Neuronal stem cell (in vitro differentiated cells): Measurements from ENCODE around the gene TUBGCP2.

Source experiments
- DNase-seq: peaks from one replicate; pipeline ENCODE4 v3.0.0-alpha.2; 2013; ENCODE audit warnings: low spot score
- H2AFZ ChIP-seq: one replicate; pipeline ENCODE4 v1.6.1; 2013; ENCODE audit warnings: mild to moderate bottlenecking, low read length, inconsistent platforms
- H2AK5ac ChIP-seq: 2 replicates; pipeline ENCODE4 v1.6.1; 2013; ENCODE audit warnings: low read depth, mild to moderate bottlenecking, inconsistent platforms, low read length, moderate library complexity, mixed read lengths
- H2BK120ac ChIP-seq: 2 replicates; pipeline ENCODE4 v1.6.1; 2013; ENCODE audit warnings: low read depth, mild to moderate bottlenecking, inconsistent platforms, low read length, moderate library complexity, mixed read lengths
- H2BK12ac ChIP-seq: one replicate; pipeline ENCODE4 v1.6.1; 2013; ENCODE audit warnings: low read length, inconsistent platforms
- H2BK15ac ChIP-seq: 2 replicates; pipeline ENCODE4 v1.6.1; 2013; ENCODE audit warnings: mild to moderate bottlenecking, low read length, inconsistent platforms, mixed read lengths
- H2BK5ac ChIP-seq: one replicate; pipeline ENCODE4 v1.6.1; 2013; ENCODE audit warnings: inconsistent platforms, mild to moderate bottlenecking, low read length, moderate library complexity
- H3K14ac ChIP-seq: one replicate; pipeline ENCODE4 v1.6.1; 2013; ENCODE audit warnings: low read length, inconsistent platforms
- H3K18ac ChIP-seq: 2 replicates; pipeline ENCODE4 v1.6.1; 2013; ENCODE audit warnings: low read length, inconsistent platforms
- H3K23ac ChIP-seq: 2 replicates; pipeline ENCODE4 v1.6.1; 2013; ENCODE audit warnings: low read depth, mild to moderate bottlenecking, mixed read lengths, low read length, inconsistent platforms; ENCODE audit not compliant: poor library complexity
- H3K27ac ChIP-seq: replicated peaks from 3 replicates; pipeline ENCODE4 v1.5.1; 2013; ENCODE audit warnings: low read length, inconsistent platforms
- H3K27me3 ChIP-seq, 3 experiments: 2 replicates each; pipeline ENCODE4 v1.6.1; 2013; ENCODE audit warnings: low read length in 3 of 3, mild to moderate bottlenecking in 2 of 3, inconsistent platforms in 1 of 3, low read depth in 1 of 3, mixed read lengths in 1 of 3, moderate library complexity in 1 of 3; ENCODE audit not compliant: control insufficient read depth in 3 of 3, insufficient read depth in 3 of 3
- H3K36me3 ChIP-seq, 2 donors: replicated peaks in 1 of 2; 2 replicates each; pipeline ENCODE4 v1.6.1; 2013; ENCODE audit warnings: low read length in 2 of 2; ENCODE audit not compliant: control insufficient read depth in 2 of 2, insufficient read depth in 2 of 2
- H3K4ac ChIP-seq: 2 replicates; pipeline ENCODE4 v1.6.1; 2013; ENCODE audit warnings: inconsistent platforms, mild to moderate bottlenecking, low read length, moderate library complexity
- H3K4me1 ChIP-seq, 2 donors: 1 replicate in 1 of 2; 2 replicates in 1 of 2; pipeline ENCODE4 v1.6.1; 2013; ENCODE audit warnings: low read length in 2 of 2, low read depth in 1 of 2; ENCODE audit not compliant: control insufficient read depth in 2 of 2, insufficient read depth in 1 of 2
- H3K4me2 ChIP-seq: one replicate; pipeline ENCODE4 v1.6.1; 2013; ENCODE audit warnings: mild to moderate bottlenecking, low read length, inconsistent platforms; ENCODE audit not compliant: insufficient read depth, poor library complexity, severe bottlenecking
- H3K4me3 ChIP-seq, 2 donors: 2 replicates each; pipeline ENCODE4 v1.5.1; 2013; ENCODE audit warnings: low read length in 2 of 2, mild to moderate bottlenecking in 2 of 2, inconsistent platforms in 1 of 2, moderate library complexity in 1 of 2
- H3K79me1 ChIP-seq: one replicate; pipeline ENCODE4 v1.6.1; 2013; ENCODE audit warnings: low read depth, mild to moderate bottlenecking, inconsistent platforms, low read length, moderate library complexity
- H3K9ac ChIP-seq: one replicate; pipeline ENCODE4 v1.6.1; 2013; ENCODE audit warnings: mild to moderate bottlenecking, low read depth, low read length, inconsistent platforms; ENCODE audit not compliant: poor library complexity
- H3K9me3 ChIP-seq, 2 donors: replicated peaks in 1 of 2; 2 replicates each; pipeline versions ENCODE3 to v1.6.1; 2013; ENCODE audit warnings: low read length in 2 of 2, mild to moderate bottlenecking in 2 of 2, inconsistent platforms in 1 of 2, low read depth in 1 of 2, mixed read lengths in 1 of 2, moderate library complexity in 1 of 2; ENCODE audit not compliant: control insufficient read depth in 2 of 2, insufficient read depth in 1 of 2
- H4K8ac ChIP-seq: one replicate; pipeline ENCODE4 v1.6.1; 2013; ENCODE audit warnings: low read depth, mild to moderate bottlenecking, inconsistent platforms, low read length, moderate library complexity
- H4K91ac ChIP-seq: one replicate; pipeline ENCODE4 v1.6.1; 2013; ENCODE audit warnings: low read length, low read depth, mild to moderate bottlenecking, inconsistent platforms; ENCODE audit not compliant: poor library complexity
- WGBS, 2 donors: extraction: QIAGEN DNeasy Blood & Tissue Kit; methylation state at CpG; one replicate each; pipeline ENCODE4 v1.1.7; 2013; ENCODE audit warnings: missing lambda C conversion rate in 2 of 2, mixed read lengths in 1 of 2; ENCODE audit not compliant: insufficient read length in 2 of 2, insufficient replicate concordance in 1 of 2; ENCODE audit errors: extremely low coverage in 2 of 2; 5-methylcytosine and 5-hydroxymethylcytosine counted together

TUBGCP2 gene

DNA sequence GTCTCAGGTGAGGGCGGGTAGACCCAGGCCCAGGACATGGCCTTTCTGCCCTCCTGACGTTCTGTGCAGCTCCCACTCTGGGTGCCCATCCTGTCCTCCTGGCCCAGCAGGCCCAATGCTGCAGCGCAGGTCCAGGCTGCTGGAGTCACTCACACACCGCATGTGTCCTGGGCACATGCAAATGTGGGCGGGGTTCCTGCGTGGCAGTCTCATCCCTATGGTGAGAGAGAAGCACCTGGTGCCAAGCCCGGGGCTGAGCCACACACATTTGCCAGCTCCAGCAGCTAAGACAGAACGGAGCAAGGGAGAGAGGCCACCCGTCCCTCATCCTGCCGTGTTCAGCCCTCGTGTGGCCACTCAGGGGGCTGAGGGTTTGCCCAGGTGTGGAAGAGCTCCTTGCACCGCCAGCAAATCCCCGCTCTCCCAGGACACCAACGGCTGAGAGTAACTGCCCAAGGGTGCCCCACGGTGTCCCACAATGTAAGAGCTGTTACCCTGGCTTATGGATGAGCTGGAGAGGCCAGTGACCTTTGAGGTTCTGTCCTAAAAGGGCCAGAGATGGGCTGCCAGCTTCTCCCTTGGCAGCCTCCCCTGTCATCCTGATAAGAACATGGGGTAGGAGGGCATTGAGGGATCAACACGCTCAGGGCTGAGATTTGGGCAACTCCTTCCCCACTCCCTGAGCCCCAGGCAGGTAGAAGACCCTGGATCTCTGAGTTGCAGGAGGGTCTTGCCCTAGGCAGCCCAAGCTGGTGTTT lies 44.7 kb upstream of the TUBGCP2 start:
- peaks cover 0 to 2% (median 0%) of the 10 kb centered on the region in 3 experiments for H3K27me3 ChIP-seq
- no peak overlapping the region for H2BK5ac ChIP-seq
- H4K8ac ChIP-seq: peak overlapping the region; percentile 72
- H3K9me3 ChIP-seq: peaks cover 0 to 5% of the 10 kb centered on the region in 2 donors
- H3K23ac ChIP-seq: peak overlapping the region; percentile 85
- peaks cover 0 to 4% of the 10 kb centered on the region in 2 donors for H3K36me3 ChIP-seq
- no peak overlapping the region for H2BK120ac ChIP-seq
- no peak overlapping the region for H2AK5ac ChIP-seq
- no peak for DNase-seq
- no peak overlapping the region for H3K4me2 ChIP-seq
- no peak overlapping the region for H3K27ac ChIP-seq
- no CpG with 5 or more reads among the region's 16 CpGs for WGBS, 2 donors
- no peak overlapping the region for H3K4ac ChIP-seq
- H2BK15ac ChIP-seq: no peak overlapping the region
- peak overlapping the region; percentile 44 for H3K9ac ChIP-seq
- H3K14ac ChIP-seq: peak overlapping the region; percentile 71
- no peak overlapping the region for H4K91ac ChIP-seq
- H2AFZ ChIP-seq: no peak overlapping the region
- H3K18ac ChIP-seq: peak overlapping the region; percentile 28
- peaks cover 13% of the 10 kb centered on the region for H3K79me1 ChIP-seq
- H2BK12ac ChIP-seq: peak overlapping the region; percentile 22
- H3K4me3 ChIP-seq: no peak overlapping the region
- peaks cover 0 to 10% of the 10 kb centered on the region in 2 donors for H3K4me1 ChIP-seq

DNA sequence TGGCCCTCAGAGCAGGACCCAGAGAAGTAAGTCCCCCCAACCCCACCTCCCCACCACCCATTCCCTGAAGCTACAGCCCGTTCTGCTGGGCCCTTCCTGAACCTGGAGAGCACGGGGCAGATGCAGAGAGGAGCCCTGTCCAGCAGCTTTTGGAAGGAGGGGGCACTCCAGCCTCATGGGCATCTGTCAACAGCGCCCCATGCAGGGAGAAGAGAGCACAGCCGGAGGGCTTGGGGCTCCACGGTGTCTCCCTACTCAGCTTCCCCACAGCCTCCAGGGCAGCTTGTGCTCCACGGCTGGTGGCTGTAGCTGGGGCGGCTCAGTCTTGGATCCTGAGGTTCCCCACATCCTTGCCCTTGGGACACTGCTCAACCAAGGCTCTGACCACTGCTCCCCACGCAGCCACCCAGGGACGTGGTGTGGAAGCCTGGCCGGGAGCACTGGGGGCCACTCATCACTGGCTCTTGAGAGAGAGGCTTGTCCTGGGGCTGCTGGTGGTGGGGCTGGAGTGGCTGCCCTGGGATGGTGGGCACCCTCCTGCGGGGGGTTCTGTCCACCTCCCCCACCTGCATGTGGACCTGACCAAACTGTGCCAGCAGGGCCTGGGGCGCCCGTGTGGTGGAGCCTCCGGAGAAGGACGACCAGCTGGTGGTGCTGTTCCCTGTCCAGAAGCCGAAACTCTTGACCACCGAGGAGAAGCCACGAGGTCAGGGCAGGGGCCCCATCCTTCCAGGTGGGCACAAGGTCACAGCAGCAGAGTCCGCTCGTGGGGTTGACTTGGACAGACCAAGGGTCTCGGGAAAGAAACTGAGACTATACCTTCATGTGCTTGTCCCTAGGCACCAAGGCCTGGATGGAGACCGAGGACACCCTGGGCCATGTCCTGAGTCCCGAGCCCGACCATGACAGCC lies 43.0 kb upstream of the TUBGCP2 start:
- peaks cover 0 to 4% of the 10 kb centered on the region in 2 donors for H3K36me3 ChIP-seq
- no peak overlapping the region for H3K4me2 ChIP-seq
- H3K23ac ChIP-seq: peak overlapping the region; percentile 80
- peak overlapping the region; percentile 4 for H3K18ac ChIP-seq
- peak overlapping the region; percentile 4 for H4K8ac ChIP-seq
- no CpG with 5 or more reads among the region's 24 CpGs for WGBS, 2 donors
- no peak overlapping the region for H2BK12ac ChIP-seq
- no peak overlapping the region for H3K4ac ChIP-seq
- H3K9ac ChIP-seq: no peak overlapping the region
- H2BK120ac ChIP-seq: no peak overlapping the region
- H2AFZ ChIP-seq: no peak overlapping the region
- peaks cover 0 to under 1% (median 0%) of the 10 kb centered on the region in 3 experiments for H3K27me3 ChIP-seq
- no peak overlapping the region for H3K27ac ChIP-seq
- no peak overlapping the region for H2AK5ac ChIP-seq
- peak overlapping the region; percentile 89 for H3K14ac ChIP-seq
- peaks cover 0 to 5% of the 10 kb centered on the region in 2 donors for H3K9me3 ChIP-seq
- peaks cover 9% of the 10 kb centered on the region for H3K79me1 ChIP-seq
- no peak for DNase-seq
- no peak overlapping the region for H3K4me3 ChIP-seq
- no peak overlapping the region for H2BK5ac ChIP-seq
- no peak overlapping the region for H2BK15ac ChIP-seq
- no peak overlapping the region for H4K91ac ChIP-seq
- H3K4me1 ChIP-seq: peaks cover 0 to 11% of the 10 kb centered on the region in 2 donors

DNA sequence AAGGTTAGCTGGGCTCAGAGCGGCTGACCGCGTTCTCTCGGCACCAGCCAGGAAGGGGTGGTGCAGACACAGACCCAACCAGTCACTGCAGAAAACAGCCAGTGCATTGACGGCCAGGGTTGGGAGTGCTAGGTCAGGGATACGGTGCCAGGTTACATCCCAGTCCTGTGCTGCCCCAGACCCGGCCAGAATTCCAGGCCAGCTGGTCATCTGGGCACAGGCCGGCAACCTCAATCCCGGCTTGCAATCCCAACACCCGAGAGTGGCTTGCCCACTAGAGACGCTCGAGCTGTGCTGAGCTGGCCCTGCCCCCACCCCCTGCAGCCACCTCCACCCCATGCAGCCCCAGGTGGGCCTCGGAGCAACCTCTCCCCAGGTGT lies 42.3 kb upstream of the TUBGCP2 start:
- Histone ChIP-seq H3K27me3 (no peaks in the 10 kb centered on the region), H3K9ac (peak overlapping the region; percentile 70), H3K27ac (no peak overlapping the region), H3K79me1 (peaks cover 10% of the 10 kb centered on the region), H2BK120ac (no peak overlapping the region), H3K14ac (no peak overlapping the region), H3K4me2 (no peak overlapping the region), H3K4ac (no peak overlapping the region), H4K8ac (peak overlapping the region; percentile 48), H3K18ac (peak overlapping the region; percentile 71), H3K4me1 (peaks cover 0 to 7% of the 10 kb centered on the region in 2 donors), H2BK15ac (no peak overlapping the region), H3K4me3 (no peak overlapping the region), H3K36me3 (peaks cover 0 to 3% of the 10 kb centered on the region in 2 donors), H2AFZ (no peak overlapping the region), H4K91ac (no peak overlapping the region), H3K23ac (peak overlapping the region; percentile 80), H3K9me3 (peaks cover 0 to 5% of the 10 kb centered on the region in 2 donors), H2BK5ac (no peak overlapping the region), H2BK12ac (no peak overlapping the region), H2AK5ac (no peak overlapping the region)
- DNase-seq: no peak
- no CpG with 5 or more reads among the region's 13 CpGs for WGBS, 2 donors
